GM21528 (cell line): ENCODE measurements around the gene MPP4.

Source experiments
- ATAC-seq: cut with Tn5 transposase; IDR thresholded peaks from one replicate; pipeline ENCODE4 v1.9.1; 2021; ENCODE audit warnings: mild to moderate bottlenecking, moderate library complexity; ENCODE audit not compliant: unreplicated experiment, low FRiP score

The MPP4 gene

DNA sequence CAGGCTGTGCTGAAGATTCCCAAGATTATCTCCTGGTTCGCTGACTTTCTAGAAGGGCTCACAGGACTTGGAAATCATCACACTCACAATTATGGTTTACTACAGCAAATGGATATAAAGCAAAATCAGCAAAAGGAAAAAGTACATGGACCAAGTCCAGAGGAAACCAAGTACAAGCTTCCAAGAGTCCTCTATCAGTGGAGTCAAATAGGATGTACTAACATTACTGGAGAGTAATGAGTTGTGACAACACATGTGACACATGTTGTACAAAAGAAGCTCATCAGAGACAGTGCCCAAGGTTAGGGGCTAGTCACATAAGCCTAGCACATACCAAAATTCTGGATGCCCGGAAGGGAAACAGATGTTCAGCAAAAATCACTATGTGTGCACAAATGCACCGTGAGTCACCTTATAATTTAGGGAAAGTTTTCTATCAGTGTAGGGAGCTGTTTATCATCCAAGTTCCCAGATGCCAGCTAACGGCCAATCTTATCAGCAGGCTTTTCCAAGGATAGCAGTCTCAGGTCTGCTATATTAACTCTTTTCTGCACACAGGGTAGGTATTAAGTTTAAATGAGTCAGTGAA, 64.7 kb downstream of the MPP4 start:
- no peak for ATAC-seq

- ATAC-seq: no peak
Observed at GRCh38 chr2:201631041-201631440, 67.4 kb downstream of the MPP4 start.

DNA sequence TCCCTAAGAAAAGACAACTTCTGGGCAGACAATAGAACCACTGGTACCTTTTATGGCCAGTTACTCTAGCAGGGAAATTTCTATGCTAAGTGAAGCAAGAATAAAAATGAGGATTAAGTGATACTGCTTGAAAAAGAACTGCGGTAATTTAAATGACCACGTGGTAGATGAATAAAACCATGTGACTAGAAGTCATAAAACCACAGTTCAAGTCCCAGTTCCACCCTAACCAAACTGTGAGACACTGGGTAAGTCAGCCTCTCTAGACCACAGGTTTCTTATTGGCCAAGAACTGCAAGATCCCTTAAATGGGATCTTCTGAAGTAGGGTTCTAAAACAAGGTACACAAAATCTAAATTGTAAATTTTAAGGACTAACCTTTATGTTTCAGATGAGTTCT, 67.9 kb downstream of the MPP4 start:
- no peak for ATAC-seq

DNA sequence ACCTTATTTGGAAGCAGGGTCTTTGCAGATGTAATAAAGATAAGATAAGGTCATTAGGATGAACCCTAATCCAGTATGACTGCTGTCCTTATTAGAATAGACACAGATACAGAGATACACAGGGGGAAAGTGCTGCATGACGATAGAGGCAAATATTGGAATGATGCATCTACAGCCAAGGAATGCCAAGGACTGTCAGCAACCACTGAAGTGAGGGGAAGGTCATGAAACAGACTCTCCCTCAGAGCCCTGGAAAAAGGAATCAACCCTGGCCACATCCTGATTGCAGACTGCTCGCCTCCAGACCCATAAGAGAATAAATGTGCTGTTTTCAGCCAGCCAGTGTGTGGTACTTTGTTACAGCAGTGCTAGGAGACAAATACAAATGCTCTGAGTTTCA, 69.9 kb downstream of the MPP4 start:
- no peak for ATAC-seq

DNA sequence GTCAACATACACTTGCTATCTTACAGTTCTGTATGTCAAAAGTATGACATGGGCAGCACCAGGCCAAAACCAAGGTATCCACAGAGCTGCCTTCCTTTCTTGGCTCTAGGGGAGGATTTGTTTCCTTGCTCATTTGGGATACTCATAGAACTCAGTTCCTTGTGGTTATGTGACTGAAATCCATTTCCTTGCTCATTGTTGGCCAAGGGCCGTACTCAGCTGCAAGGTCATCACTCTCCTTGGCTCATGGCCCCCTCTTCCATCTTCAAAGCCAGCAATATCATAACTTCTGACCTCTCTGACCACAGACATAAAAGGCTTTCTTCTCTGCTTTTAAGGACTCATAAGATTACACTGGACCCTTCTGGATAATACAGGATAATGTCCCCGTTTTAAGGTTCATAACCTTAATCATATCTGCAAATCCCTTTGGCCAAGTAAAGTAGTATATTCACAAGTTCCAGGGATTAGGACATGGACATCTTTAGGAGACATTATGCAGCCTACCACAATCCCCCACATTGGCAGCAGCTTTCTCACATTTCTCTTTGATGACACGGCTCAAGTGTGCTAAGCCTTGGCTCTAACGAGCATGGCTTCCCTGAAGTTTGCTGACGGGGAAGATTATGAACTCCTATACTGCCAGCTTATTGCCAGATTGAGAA, 76.0 kb downstream of the MPP4 start:
- no peak for ATAC-seq

DNA sequence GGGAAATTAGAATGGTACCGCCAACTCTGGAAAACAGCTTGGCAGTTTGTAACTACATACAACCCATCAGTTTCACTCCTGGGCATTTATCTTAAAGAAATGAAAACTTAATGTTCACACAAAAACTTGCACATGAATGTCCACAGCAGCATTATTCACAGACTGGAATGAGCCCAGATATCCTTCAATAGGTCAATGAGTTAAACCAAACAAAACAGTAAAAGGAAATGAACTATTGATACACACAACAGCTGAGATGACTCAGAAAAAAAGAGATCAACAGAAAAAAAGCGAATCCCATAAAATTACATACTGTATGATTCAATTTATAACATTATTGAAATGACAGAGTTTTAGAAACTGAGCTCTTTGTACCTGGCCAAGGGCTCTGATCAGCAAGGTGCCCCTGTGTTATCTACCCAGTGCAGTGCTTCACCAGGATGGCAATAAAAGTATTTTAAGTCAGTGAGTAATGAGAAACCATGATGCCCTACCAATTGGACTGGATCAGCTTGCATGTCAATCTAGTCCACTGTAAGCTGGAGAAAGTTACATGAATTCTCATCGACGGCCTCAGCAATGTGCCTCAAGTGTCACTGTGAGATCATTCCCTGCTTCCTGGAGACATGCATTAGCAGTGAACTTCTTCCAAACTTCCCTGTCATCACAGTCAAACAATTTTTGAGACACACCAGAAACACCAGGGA, 77.0 kb downstream of the MPP4 start:
- ATAC-seq: no peak

DNA sequence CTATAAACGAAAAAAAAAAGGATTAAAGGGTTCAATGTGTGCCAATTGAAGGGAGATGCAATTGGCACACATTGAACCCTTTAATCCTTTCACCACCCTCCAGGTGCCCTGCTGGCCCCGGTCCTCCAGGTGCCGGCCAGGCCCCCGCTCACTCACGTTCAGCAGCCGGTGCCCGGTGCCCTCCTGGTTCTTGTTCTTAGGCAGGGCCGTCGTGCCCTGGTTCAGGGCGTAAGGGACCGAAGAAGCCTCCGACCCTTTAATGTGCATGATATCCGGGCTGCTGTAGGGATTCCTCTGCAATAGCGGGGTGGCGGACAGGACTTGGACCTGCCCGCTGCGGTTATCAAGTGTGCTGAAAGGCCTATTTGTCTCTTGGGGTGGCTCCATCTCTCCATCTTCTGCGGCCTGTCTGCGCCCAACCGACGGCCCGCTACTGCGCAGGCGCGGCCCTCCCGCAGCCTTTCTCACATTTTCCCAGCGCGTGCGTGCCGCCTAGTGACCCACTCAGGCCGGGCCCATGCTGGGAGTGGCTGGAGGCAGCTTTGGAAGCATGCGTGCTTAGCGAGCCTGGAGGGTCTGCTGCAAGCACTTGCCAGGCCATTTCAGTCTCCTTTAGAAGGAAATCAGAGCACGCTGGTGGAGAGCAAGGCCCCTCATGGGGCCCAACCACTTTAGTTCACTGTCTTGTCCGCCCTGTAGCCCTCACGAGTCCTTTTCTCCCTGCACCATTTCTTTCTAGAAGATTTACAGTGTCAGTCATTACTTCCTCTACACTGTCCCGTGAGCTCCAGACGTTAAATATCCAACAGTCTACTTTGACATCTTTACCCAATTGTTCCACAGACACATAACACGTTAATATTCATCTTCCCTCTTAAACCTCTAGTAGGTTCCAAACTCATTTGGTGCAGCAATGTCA, 79.4 kb downstream of the MPP4 start:
- no peak for ATAC-seq

- ATAC-seq: no peak
Observed at GRCh38 chr2:201608021-201608420, 90.4 kb downstream of the MPP4 start.

DNA sequence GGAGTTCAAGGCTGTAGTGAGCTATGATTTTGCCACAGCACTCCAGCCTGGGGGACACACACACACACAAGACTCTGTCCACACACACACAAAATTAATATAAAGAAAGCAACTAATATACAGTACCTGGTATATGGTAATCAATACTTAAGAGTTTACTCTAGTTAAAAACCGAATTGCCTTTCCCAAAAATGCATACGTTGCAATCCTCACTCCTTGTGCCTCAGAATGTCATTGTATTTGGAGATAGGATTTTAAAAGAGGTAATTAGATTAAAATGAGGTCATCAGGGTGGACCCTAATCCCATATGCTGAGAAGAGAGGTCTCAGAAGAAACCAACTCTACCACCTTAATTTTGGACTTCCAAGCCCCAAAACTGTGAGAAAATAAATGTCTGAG, 90.9 kb downstream of the MPP4 start:
- ATAC-seq: no peak

DNA sequence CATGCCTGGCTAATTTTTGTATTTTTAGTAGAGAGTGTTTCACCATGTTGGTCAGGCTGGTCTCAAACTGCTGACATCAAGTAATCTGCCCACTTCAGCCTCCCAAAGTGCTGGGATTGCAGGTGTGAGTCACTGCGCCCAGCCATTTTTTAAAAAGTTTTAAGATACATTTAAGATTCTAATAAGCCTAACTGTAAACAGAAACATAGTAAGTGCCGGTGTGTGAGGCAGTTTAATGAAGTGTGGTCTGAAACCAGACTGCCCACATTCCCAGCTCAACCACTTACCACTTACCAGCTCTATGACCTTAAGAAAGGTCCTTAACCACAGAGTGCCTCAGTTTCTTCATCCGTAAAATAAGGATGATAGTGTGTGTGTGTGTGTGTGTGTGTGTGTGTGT, 97.5 kb downstream of the MPP4 start:
- ATAC-seq: no peak

- ATAC-seq: no peak
Observed at GRCh38 chr2:201597397-201597796, 101.0 kb downstream of the MPP4 start.
